ENCODE data around the gene TRAIP. TPM values are rescaled to one million over a fixed set of nuclear protein-coding genes. Genes with fewer than 3 reads are reported as not detected.

Gene TRAIP
- total RNA-seq, 1 donor from 2014 or later, result 25.1 TPM

Other genes starting within 250 kb of the TRAIP start
- gene APEH, start 182.2 kb downstream of the TRAIP start, total RNA-seq, result 90.1 and 91.4 TPM in 2 replicates
- 9.3 and 10.9 TPM in 2 replicates for gene MST1, start 167.1 kb downstream of the TRAIP start, total RNA-seq
- gene RNF123, start 167.0 kb downstream of the TRAIP start, total RNA-seq, result 57.9 and 60.0 TPM in 2 replicates
- 0.51 and 0.98 TPM in 2 replicates for gene AMIGO3, start 136.9 kb downstream of the TRAIP start, total RNA-seq
- gene GMPPB, start 132.6 kb downstream of the TRAIP start, total RNA-seq, result 61.8 and 62.8 TPM in 2 replicates
- 42.6 and 47.2 TPM in 2 replicates for gene IP6K1, start 70.0 kb downstream of the TRAIP start, total RNA-seq
- gene CDHR4, start 56.7 kb downstream of the TRAIP start, total RNA-seq, result 0.20 and 0.22 TPM in 2 replicates
- gene INKA1, start 53.3 kb downstream of the TRAIP start, total RNA-seq, result 0.27 and 0.73 TPM in 2 replicates
- 272 and 275 TPM in 2 replicates for gene UBA7, start 42.6 kb downstream of the TRAIP start, total RNA-seq
- gene CAMKV, start 13.3 kb upstream of the TRAIP start, total RNA-seq, result not detected in 2 replicates
- gene MST1R, start 47.3 kb upstream of the TRAIP start, total RNA-seq, result 3.7 and 4.8 TPM in 2 replicates
- 13.7 and 15.3 TPM in 2 replicates for gene MON1A, start 73.2 kb upstream of the TRAIP start, total RNA-seq
- gene RBM6, start 83.6 kb upstream of the TRAIP start, total RNA-seq, result 112 and 114 TPM in 2 replicates
- gene RBM5, start 232.4 kb upstream of the TRAIP start, total RNA-seq, result 214 and 218 TPM in 2 replicates

Data from T-helper 1 cell treated with Interleukin-12 subunit alpha and Interleukin-12 subunit beta and Interleukin-4 antibody, amounts not matched to agents 30 ng/mL and 1 ng/mL, for 36 hours (primary cell).